ENCODE results near the gene CUBN. TPM values are rescaled to one million over a fixed set of nuclear protein-coding genes. Genes with fewer than 3 reads are reported as not detected.

The CUBN gene
- total RNA-seq, 1 experiment from 2014 or later: 0.07 TPM

DNA sequence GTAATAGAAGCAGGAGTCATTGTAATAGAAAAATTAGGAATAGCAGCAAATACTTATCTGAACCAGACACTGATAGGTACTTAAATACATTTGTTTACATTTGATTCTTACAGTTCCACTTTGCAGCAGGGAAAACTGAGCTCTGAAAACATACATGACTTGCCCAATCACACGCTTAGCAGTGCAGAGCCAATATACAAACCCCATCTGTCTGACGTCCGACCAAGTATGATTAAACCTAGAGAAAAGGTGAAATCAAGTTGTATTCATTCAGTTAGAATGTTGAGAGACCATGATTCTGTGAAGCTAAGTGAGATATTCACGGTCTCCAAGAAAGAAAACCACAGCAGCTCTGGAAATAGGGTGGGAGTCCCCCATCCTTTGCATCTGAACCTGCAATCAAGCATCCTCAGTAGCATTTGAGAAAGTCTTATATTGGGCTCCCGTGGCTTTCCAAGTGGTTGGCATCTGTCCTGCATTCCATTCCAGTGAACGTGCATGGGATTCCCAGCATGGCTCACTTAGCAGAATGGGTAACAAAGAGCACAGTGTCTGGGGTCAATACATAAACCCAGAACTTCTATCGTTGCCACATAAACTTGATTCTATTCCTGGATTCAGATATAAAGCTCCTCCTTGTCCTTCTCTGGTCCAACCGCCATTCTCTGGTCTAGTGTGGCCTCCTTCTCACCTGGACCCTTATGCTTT, 163.7 kb downstream of the CUBN start:
- ChIA-PET CTCF (no interaction called here), POLR2A (ENCODE audit: unreplicated experiment) (interaction anchor here (0.6 kb wide), 1 partner anchor 487 kb away, joined by 6 read pairs; no protein-coding TSS in a partner anchor)
- Histone ChIP-seq H3K79me2 (ENCODE audit: low read depth) (no peaks in the 10 kb centered on the region), H3K4me1 (replicated peaks; ENCODE audit: insufficient read depth) (peaks cover 12% of the 10 kb centered on the region), H3K27me3 (ENCODE audit: insufficient read depth, low read depth) (no peaks in the 10 kb centered on the region), H3K27ac (no peak overlapping the region), H3K4me3 (no peak overlapping the region), H3K36me3 (ENCODE audit: low read depth) (no peaks in the 10 kb centered on the region), H3K9me3 (ENCODE audit: insufficient read depth, low read depth) (no peaks in the 10 kb centered on the region), H3K9me2 (ENCODE audit: insufficient read depth) (no peaks in the 10 kb centered on the region), H3K4me2 (peak overlapping the region; percentile 36), H3F3A (ENCODE audit: insufficient read depth, low read depth) (no peaks in the 10 kb centered on the region), H4K20me1 (ENCODE audit: insufficient read depth) (no peaks in the 10 kb centered on the region), H2AFZ (no peak overlapping the region)
- intact Hi-C loops (cut with micrococcal nuclease; ENCODE audit: unreplicated experiment): loop anchor here (5.0 kb wide), 1 partner anchor 96 kb away; no protein-coding TSS in a partner anchor
- TF ChIP-seq CTCF (conservative IDR thresholded peaks at IDR 0.05) (no peak), EZH2 (IDR thresholded peaks at IDR 0.05; ENCODE audit: low read depth) (no peak)
- BruUV-seq (replicated peaks): no TSS peak
- peak; percentile 59 to 73 for DNase-seq

DNA sequence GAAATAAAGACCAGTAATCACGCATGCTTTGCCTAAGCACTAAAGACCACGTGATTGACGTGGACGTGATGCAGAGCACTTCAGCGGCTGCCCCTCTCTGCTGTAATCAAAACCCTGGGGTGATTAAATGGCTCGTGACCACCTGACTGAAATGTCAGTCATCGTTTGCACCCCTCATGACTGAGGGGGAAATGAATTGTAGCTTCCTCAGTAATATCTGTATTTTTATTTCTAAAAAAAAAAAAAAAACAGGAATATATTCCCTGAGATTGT, 164.3 kb downstream of the CUBN start:
- Histone ChIP-seq H4K20me1 (ENCODE audit: insufficient read depth) (no peaks in the 10 kb centered on the region), H3K9me3 (ENCODE audit: insufficient read depth, low read depth) (no peaks in the 10 kb centered on the region), H3K4me2 (no peak overlapping the region), H3K79me2 (ENCODE audit: low read depth) (no peaks in the 10 kb centered on the region), H2AFZ (no peak overlapping the region), H3K36me3 (ENCODE audit: low read depth) (no peaks in the 10 kb centered on the region), H3F3A (ENCODE audit: insufficient read depth, low read depth) (no peaks in the 10 kb centered on the region), H3K4me1 (replicated peaks; ENCODE audit: insufficient read depth) (peaks cover 12% of the 10 kb centered on the region), H3K9me2 (ENCODE audit: insufficient read depth) (no peaks in the 10 kb centered on the region), H3K27me3 (ENCODE audit: insufficient read depth, low read depth) (no peaks in the 10 kb centered on the region), H3K4me3 (no peak overlapping the region), H3K27ac (no peak overlapping the region)
- BruUV-seq (replicated peaks): no TSS peak
- DNase-seq: no peak
- intact Hi-C loops (cut with micrococcal nuclease; ENCODE audit: unreplicated experiment): loop anchor here (5.0 kb wide), 1 partner anchor 97 kb away; no protein-coding TSS in a partner anchor
- ChIA-PET POLR2A (ENCODE audit: unreplicated experiment) (no interaction called here), CTCF (no interaction called here)
- TF ChIP-seq EZH2 (IDR thresholded peaks at IDR 0.05; ENCODE audit: low read depth) (no peak), CTCF (conservative IDR thresholded peaks at IDR 0.05) (no peak)

- Histone ChIP-seq H3K27ac (no peak overlapping the region), H3K36me3 (ENCODE audit: low read depth) (no peaks in the 10 kb centered on the region), H3K79me2 (ENCODE audit: low read depth) (no peaks in the 10 kb centered on the region), H3F3A (ENCODE audit: insufficient read depth, low read depth) (no peaks in the 10 kb centered on the region), H3K4me3 (no peak overlapping the region), H3K9me2 (ENCODE audit: insufficient read depth) (no peaks in the 10 kb centered on the region), H3K4me1 (replicated peaks; ENCODE audit: insufficient read depth) (peaks cover 12% of the 10 kb centered on the region), H4K20me1 (ENCODE audit: insufficient read depth) (no peaks in the 10 kb centered on the region), H3K9me3 (ENCODE audit: insufficient read depth, low read depth) (no peaks in the 10 kb centered on the region), H3K4me2 (no peak overlapping the region), H2AFZ (no peak overlapping the region), H3K27me3 (ENCODE audit: insufficient read depth, low read depth) (no peaks in the 10 kb centered on the region)
- CTCF ChIA-PET: no interaction called here
- intact Hi-C loops (cut with micrococcal nuclease; ENCODE audit: unreplicated experiment): loop anchor here (5.0 kb wide), 1 partner anchor 98 kb away; no protein-coding TSS in a partner anchor
- no peak for TF ChIP-seq EZH2 (IDR thresholded peaks at IDR 0.05; ENCODE audit: low read depth)
- no peak for TF ChIP-seq CTCF (conservative IDR thresholded peaks at IDR 0.05)
- BruUV-seq (replicated peaks): no TSS peak
- POLR2A ChIA-PET (ENCODE audit: unreplicated experiment): no interaction called here
- DNase-seq: no peak
Observed at GRCh38 chr10:16964576-16965343, 164.9 kb downstream of the CUBN start.
